HG03457 (cell line): Measurements from ENCODE around the gene LDLRAD3.

Source experiments
- ATAC-seq: cut with Tn5 transposase; IDR thresholded peaks from one replicate; pipeline ENCODE4 v1.9.1; 2021; ENCODE audit warnings: moderate number of reproducible peaks; ENCODE audit not compliant: unreplicated experiment

Gene LDLRAD3

GRCh38 chr11:36229091-36229705 lies 285.3 kb downstream of the LDLRAD3 start:
- ATAC-seq: no peak

- ATAC-seq: no peak
These were observed 287.2 kb downstream of the LDLRAD3 start for GRCh38 chr11:36230779-36231699.

GRCh38 chr11:36233204-36233603 lies 289.3 kb downstream of the LDLRAD3 start:
- ATAC-seq: no peak

- no peak for ATAC-seq
These were observed 291.0 kb downstream of the LDLRAD3 start for GRCh38 chr11:36234825-36235224.

- no peak for ATAC-seq
These were observed 291.9 kb downstream of the LDLRAD3 start for GRCh38 chr11:36235750-36236149.

- no peak for ATAC-seq
These were observed 293.5 kb downstream of the LDLRAD3 start for GRCh38 chr11:36237391-36237790.

- no peak for ATAC-seq
These were observed 294.3 kb downstream of the LDLRAD3 start for GRCh38 chr11:36238036-36238631.

GRCh38 chr11:36238881-36239280 lies 295.0 kb downstream of the LDLRAD3 start:
- no peak for ATAC-seq

- no peak for ATAC-seq
These were observed 295.8 kb downstream of the LDLRAD3 start for GRCh38 chr11:36239636-36240035.

GRCh38 chr11:36240173-36240572 lies 296.3 kb downstream of the LDLRAD3 start:
- ATAC-seq: no peak

GRCh38 chr11:36240801-36241200 lies 296.9 kb downstream of the LDLRAD3 start:
- ATAC-seq: no peak

- ATAC-seq: no peak
These were observed 297.6 kb downstream of the LDLRAD3 start for GRCh38 chr11:36241497-36241896.

- no peak for ATAC-seq
These were observed 299.8 kb downstream of the LDLRAD3 start for GRCh38 chr11:36243641-36244040.

GRCh38 chr11:36247493-36247892 lies 303.6 kb downstream of the LDLRAD3 start:
- no peak for ATAC-seq

- ATAC-seq: no peak
These were observed 304.6 kb downstream of the LDLRAD3 start for GRCh38 chr11:36248436-36248835.

- no peak for ATAC-seq
These were observed 305.4 kb downstream of the LDLRAD3 start for GRCh38 chr11:36249246-36249645.

- no peak for ATAC-seq
These were observed 308.0 kb downstream of the LDLRAD3 start for GRCh38 chr11:36251823-36252222.

GRCh38 chr11:36253238-36253637 lies 309.4 kb downstream of the LDLRAD3 start:
- no peak for ATAC-seq

GRCh38 chr11:36254713-36255112 lies 310.9 kb downstream of the LDLRAD3 start:
- no peak for ATAC-seq

GRCh38 chr11:36257351-36257750 lies 313.5 kb downstream of the LDLRAD3 start:
- ATAC-seq: no peak

GRCh38 chr11:36258730-36259360 lies 315.0 kb downstream of the LDLRAD3 start:
- no peak for ATAC-seq
